HepG2 (cell line): Measurements from ENCODE around the gene PDPK1. TPM values are rescaled to one million over a fixed set of nuclear protein-coding genes. Genes with fewer than 3 reads are reported as not detected.
A peak's percentile ranks its signal among the peaks of the same experiment; 100 is the strongest.

Experiments
- DMAP1 ChIP-seq: IDR thresholded peaks from 2 replicates; pipeline ENCODE4 v1.6.1; 2016
- FOXO1 ChIP-seq: sonication (generic); formaldehyde crosslinking; IDR thresholded peaks from 2 replicates; pipeline ENCODE4 v1.4.0; 2020; ENCODE audit warnings: missing genetic modification reagents
- KDM3A ChIP-seq: IDR thresholded peaks from 2 replicates; pipeline ENCODE4 v1.6.1; 2018; ENCODE audit warnings: low read depth, missing compliant biosample characterization
- MYNN ChIP-seq: sonication (generic); formaldehyde crosslinking; IDR thresholded peaks from 2 replicates; pipeline ENCODE4 v1.4.0; 2020; ENCODE audit warnings: mild to moderate bottlenecking, low read depth, missing genetic modification reagents
- NKX3-1 ChIP-seq: sonication (generic); formaldehyde crosslinking; IDR thresholded peaks from 2 replicates; pipeline ENCODE4 v1.5.0; 2020; ENCODE audit warnings: missing genetic modification reagents
- PPARG ChIP-seq: conservative IDR thresholded peaks from 2 replicates; pipeline ENCODE4 v1.6.1; 2016; ENCODE audit warnings: missing biosample characterization, missing genetic modification reagents
- RAD21 ChIP-seq: fragments of 450-650 bp; formaldehyde crosslinking; IDR thresholded peaks from 2 replicates; pipeline ENCODE4 v1.5.0; 2020; ENCODE audit warnings: mild to moderate bottlenecking
- RARG ChIP-seq: sonication (generic); formaldehyde crosslinking; IDR thresholded peaks from 2 replicates; pipeline ENCODE4 v1.4.0; 2020; ENCODE audit warnings: low read depth, mild to moderate bottlenecking, missing genetic modification reagents
- SALL2 ChIP-seq: sonication (generic); formaldehyde crosslinking; IDR thresholded peaks from 2 replicates; pipeline ENCODE4 v1.8.1; 2023; ENCODE audit warnings: mild to moderate bottlenecking, missing genetic modification reagents, inconsistent platforms
- SETDB1 ChIP-seq: sonication (generic); formaldehyde crosslinking; IDR thresholded peaks from 2 replicates; pipeline ENCODE4 v1.5.1; 2020; ENCODE audit warnings: missing genetic modification reagents, mild to moderate bottlenecking, borderline replicate concordance
- SIN3A ChIP-seq: IDR thresholded peaks from 2 replicates; pipeline ENCODE4 v1.6.1; 2011; ENCODE audit warnings: low read depth, mild to moderate bottlenecking, control low read depth, low read length, borderline replicate concordance
- ZEB1 ChIP-seq: IDR thresholded peaks from 2 replicates; pipeline ENCODE4 v1.6.1; 2012; ENCODE audit warnings: mild to moderate bottlenecking, low read depth, inconsistent platforms; ENCODE audit not compliant: insufficient replicate concordance
- ZNF260 ChIP-seq: sonication (generic); formaldehyde crosslinking; IDR thresholded peaks from 2 replicates; pipeline ENCODE4 v1.4.0; 2020; ENCODE audit warnings: missing genetic modification reagents, low read depth, mild to moderate bottlenecking, borderline replicate concordance
- ZNF431 ChIP-seq: sonication (generic); formaldehyde crosslinking; IDR thresholded peaks from 2 replicates; pipeline ENCODE4 v1.9.0; 2022; ENCODE audit warnings: missing genetic modification reagents, low read depth, mild to moderate bottlenecking, borderline replicate concordance
- ZNF446 ChIP-seq: sonication (generic); formaldehyde crosslinking; IDR thresholded peaks from 2 replicates; pipeline ENCODE4 v1.5.0; 2020; ENCODE audit warnings: mild to moderate bottlenecking, missing genetic modification reagents
- ZNF468 ChIP-seq: sonication (generic); formaldehyde crosslinking; IDR thresholded peaks from 2 replicates; pipeline ENCODE4 v1.8.0; 2022; ENCODE audit warnings: mild to moderate bottlenecking, moderate library complexity, missing genetic modification reagents
- ZNF530 ChIP-seq: sonication (generic); formaldehyde crosslinking; IDR thresholded peaks from 2 replicates; pipeline ENCODE4 v1.5.0; 2020; ENCODE audit warnings: low read depth, mild to moderate bottlenecking, missing genetic modification reagents
- ZNF607 ChIP-seq: sonication (generic); formaldehyde crosslinking; IDR thresholded peaks from 2 replicates; pipeline ENCODE4 v1.5.1; 2020; ENCODE audit warnings: missing genetic modification reagents, mild to moderate bottlenecking, borderline replicate concordance
- ZSCAN22 ChIP-seq: sonication (generic); formaldehyde crosslinking; IDR thresholded peaks from 2 replicates; pipeline ENCODE4 v1.4.0; 2020; ENCODE audit warnings: mild to moderate bottlenecking, missing genetic modification reagents
- polyA plus RNA-seq, 8 experiments: library from polyadenylated mRNA; depleted of rRNA in 3 of 8; stranded (reverse) in 7 of 8; unstranded in 1 of 8; fragments of >200 nt; fragmentation: Illumina TruSeq in 4 of 8; extraction: Trizol in 4 of 8; gene quantifications; 2 replicates each; pipeline versions ENCODE4 v1.2.1 to v1.2.3, GENCODE V29; 2011 to 2016; ENCODE audit warnings: low read depth in 4 of 8, missing spikeins in 1 of 8, mixed read lengths in 1 of 8; ENCODE audit not compliant: insufficient read depth in 1 of 8
- total RNA-seq, 5 experiments: library from RNA; depleted of rRNA; stranded (reverse); fragments of >200 nt; fragmentation: Illumina TruSeq; extraction: Trizol; gene quantifications; 2 replicates each; pipeline ENCODE4 v1.2.3, GENCODE V29; 2016; ENCODE audit warnings: low read depth in 1 of 5
- TF ChIP-seq, protein P1 (sequence below): sonication (generic); formaldehyde crosslinking; conservative IDR thresholded peaks from 2 replicates; pipeline ENCODE4 v1.5.0; 2020; ENCODE audit warnings: missing genetic modification reagents
- TF ChIP-seq, protein P2 (sequence below): sonication (generic); formaldehyde crosslinking; IDR thresholded peaks from 2 replicates; pipeline ENCODE4 v1.4.0; 2020; ENCODE audit warnings: mild to moderate bottlenecking, missing genetic modification reagents
- TF ChIP-seq, protein P3 (sequence below): sonication (generic); formaldehyde crosslinking; IDR thresholded peaks from 2 replicates; pipeline ENCODE4 v1.4.0; 2020; ENCODE audit warnings: missing genetic modification reagents; ENCODE audit errors: not compliant biosample characterization
- TF ChIP-seq, protein P4 (sequence below): sonication (generic); formaldehyde crosslinking; IDR thresholded peaks from 2 replicates; pipeline ENCODE4 v1.5.0; 2020; ENCODE audit warnings: missing genetic modification reagents, mild to moderate bottlenecking, borderline replicate concordance

The PDPK1 gene
- total and polyA plus RNA-seq, 2 of the 13 experiments (the other 11 are each of a cell fraction or from before 2014, with no cell fraction given) = 59.6 to 129 TPM

DNA sequence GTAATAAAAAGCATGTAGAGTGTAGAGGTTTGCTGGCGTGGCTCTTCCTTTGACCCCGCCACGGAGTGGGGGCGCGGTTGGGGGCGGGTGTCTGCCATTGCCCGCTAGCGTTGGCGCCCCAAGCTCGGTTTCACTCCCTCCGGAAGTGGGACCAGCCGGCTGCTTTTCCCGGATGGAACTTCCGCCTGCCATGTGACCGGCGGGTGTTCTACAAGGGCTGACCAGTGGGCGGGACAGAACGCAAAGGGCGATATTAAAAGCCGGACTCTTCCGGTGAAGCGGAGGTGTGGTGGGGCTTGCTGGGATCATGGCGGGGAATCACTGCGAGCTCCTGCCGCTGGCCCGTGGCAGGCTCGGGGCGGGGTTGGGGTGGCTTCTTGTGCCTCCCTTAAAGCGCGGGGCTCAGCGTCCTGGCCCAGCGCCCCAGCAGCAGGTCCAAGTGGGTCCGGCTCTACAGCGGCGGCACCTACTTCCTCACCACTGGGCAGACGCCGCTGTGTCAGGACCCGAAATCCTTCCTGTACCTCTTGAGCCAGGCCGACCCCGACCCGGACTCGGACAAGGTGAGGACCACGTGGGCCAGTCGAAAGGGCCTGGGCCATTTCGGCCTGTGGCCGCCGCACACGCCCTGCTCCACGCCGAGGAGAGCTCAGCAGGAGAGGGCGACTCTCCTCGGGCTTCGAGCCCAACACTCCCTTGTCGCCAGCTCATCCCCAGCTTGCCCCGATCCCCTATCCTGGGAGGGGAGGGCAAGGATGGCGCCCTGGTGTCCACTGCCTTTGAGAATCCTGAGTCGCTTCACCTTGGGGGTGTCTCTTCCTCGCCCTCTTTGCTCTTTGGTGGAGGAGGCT, 65.6 kb downstream of the PDPK1 start (continued):
- TF ChIP-seq ZNF431 (CRISPR knock-in tag) = peak; percentile 90; the same call in 1 of the 2 replicates
- TF ChIP-seq, protein P1, sequence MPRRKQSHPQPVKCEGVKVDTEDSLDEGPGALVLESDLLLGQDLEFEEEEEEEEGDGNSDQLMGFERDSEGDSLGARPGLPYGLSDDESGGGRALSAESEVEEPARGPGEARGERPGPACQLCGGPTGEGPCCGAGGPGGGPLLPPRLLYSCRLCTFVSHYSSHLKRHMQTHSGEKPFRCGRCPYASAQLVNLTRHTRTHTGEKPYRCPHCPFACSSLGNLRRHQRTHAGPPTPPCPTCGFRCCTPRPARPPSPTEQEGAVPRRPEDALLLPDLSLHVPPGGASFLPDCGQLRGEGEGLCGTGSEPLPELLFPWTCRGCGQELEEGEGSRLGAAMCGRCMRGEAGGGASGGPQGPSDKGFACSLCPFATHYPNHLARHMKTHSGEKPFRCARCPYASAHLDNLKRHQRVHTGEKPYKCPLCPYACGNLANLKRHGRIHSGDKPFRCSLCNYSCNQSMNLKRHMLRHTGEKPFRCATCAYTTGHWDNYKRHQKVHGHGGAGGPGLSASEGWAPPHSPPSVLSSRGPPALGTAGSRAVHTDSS (CRISPR knock-in tag) = 0 out of 2 replicates have a peak, but pooled peaks have one; percentile 45
- TF ChIP-seq MYNN = no peak
- peak; percentile 94 for TF ChIP-seq SIN3A
- TF ChIP-seq, protein P2, sequence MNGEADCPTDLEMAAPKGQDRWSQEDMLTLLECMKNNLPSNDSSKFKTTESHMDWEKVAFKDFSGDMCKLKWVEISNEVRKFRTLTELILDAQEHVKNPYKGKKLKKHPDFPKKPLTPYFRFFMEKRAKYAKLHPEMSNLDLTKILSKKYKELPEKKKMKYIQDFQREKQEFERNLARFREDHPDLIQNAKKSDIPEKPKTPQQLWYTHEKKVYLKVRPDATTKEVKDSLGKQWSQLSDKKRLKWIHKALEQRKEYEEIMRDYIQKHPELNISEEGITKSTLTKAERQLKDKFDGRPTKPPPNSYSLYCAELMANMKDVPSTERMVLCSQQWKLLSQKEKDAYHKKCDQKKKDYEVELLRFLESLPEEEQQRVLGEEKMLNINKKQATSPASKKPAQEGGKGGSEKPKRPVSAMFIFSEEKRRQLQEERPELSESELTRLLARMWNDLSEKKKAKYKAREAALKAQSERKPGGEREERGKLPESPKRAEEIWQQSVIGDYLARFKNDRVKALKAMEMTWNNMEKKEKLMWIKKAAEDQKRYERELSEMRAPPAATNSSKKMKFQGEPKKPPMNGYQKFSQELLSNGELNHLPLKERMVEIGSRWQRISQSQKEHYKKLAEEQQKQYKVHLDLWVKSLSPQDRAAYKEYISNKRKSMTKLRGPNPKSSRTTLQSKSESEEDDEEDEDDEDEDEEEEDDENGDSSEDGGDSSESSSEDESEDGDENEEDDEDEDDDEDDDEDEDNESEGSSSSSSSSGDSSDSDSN (CRISPR knock-in tag) = peak; percentile 98
- peak; percentile 86 for TF ChIP-seq NKX3-1 (CRISPR knock-in tag)
- peak; percentile 81; the same call in 1 of the 2 replicates for TF ChIP-seq SALL2 (CRISPR knock-in tag)
- peak; percentile 93 for TF ChIP-seq DMAP1 (CRISPR knock-in tag)
- no peak; the same call in 1 of the 2 replicates for TF ChIP-seq ZNF468 (CRISPR knock-in tag)
- peak; percentile 90; the same call in 1 of the 2 replicates for TF ChIP-seq ZNF607 (CRISPR knock-in tag)
- no peak for TF ChIP-seq ZNF530
- 0 out of 2 replicates have a peak, but pooled peaks have one; percentile 59 for TF ChIP-seq ZSCAN22
- no peak for TF ChIP-seq ZNF260 (CRISPR knock-in tag)
- no peak for TF ChIP-seq RARG (CRISPR knock-in tag)
- TF ChIP-seq SETDB1 (CRISPR knock-in tag) = no peak
- TF ChIP-seq, protein P3, sequence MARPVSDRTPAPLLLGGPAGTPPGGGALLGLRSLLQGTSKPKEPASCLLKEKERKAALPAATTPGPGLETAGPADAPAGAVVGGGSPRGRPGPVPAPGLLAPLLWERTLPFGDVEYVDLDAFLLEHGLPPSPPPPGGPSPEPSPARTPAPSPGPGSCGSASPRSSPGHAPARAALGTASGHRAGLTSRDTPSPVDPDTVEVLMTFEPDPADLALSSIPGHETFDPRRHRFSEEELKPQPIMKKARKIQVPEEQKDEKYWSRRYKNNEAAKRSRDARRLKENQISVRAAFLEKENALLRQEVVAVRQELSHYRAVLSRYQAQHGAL (CRISPR knock-in tag) = no peak
- TF ChIP-seq ZEB1 = peak; percentile 64
- TF ChIP-seq ZNF446 = peak; percentile 72; the same call in 1 of the 2 replicates
- TF ChIP-seq PPARG = 0 out of 2 replicates have a peak, but pooled peaks have one; percentile 61
- TF ChIP-seq KDM3A (CRISPR knock-in tag) = peak; percentile 81; the same call in 1 of the 2 replicates
- TF ChIP-seq RAD21 = peak; percentile 54
- peak; percentile 28; the same call in 1 of the 2 replicates for TF ChIP-seq FOXO1 (CRISPR knock-in tag)
- TF ChIP-seq, protein P4, sequence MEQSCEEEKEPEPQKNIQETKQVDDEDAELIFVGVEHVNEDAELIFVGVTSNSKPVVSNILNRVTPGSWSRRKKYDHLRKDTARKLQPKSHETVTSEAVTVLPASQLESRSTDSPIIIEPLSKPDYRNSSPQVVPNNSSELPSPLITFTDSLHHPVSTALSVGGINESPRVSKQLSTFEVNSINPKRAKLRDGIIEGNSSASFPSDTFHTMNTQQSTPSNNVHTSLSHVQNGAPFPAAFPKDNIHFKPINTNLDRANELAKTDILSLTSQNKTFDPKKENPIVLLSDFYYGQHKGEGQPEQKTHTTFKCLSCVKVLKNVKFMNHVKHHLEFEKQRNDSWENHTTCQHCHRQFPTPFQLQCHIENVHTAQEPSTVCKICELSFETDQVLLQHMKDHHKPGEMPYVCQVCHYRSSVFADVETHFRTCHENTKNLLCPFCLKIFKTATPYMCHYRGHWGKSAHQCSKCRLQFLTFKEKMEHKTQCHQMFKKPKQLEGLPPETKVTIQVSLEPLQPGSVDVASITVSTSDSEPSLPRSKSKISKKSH (CRISPR knock-in tag) = 0 out of 2 replicates have a peak, but pooled peaks have one; percentile 59
